HCT116 (cell line): ENCODE measurements around the gene CHD2.

ENCODE experiments used
- CEBPB ChIP-seq: IDR thresholded peaks from 2 replicates; pipeline ENCODE4 v1.6.1; 2012; ENCODE audit warnings: low read depth
- EGR1 ChIP-seq: IDR thresholded peaks from 2 replicates; pipeline ENCODE4 v1.6.1; 2012; ENCODE audit warnings: low read depth
- EZH2 ChIP-seq: fragments of 200-600 bp; sonication (generic); IDR thresholded peaks from 2 replicates; pipeline ENCODE4 v1.6.1; 2017; ENCODE audit warnings: antibody characterized with exemption, mixed run types
- EZH2phosphoT487 ChIP-seq: fragments of 200-600 bp; IDR thresholded peaks from 2 replicates; pipeline ENCODE4 v1.6.1; 2018; ENCODE audit warnings: antibody characterized with exemption, borderline replicate concordance
- JUND ChIP-seq: IDR thresholded peaks from 2 replicates; pipeline ENCODE4 v1.6.1; 2012
- POLR2A ChIP-seq: IDR thresholded peaks from 2 replicates; pipeline ENCODE4 v1.7.0; 2011; ENCODE audit warnings: borderline replicate concordance; ENCODE audit not compliant: insufficient read depth, insufficient read length; ENCODE audit errors: extremely low read depth
- POLR2AphosphoS5 ChIP-seq: IDR thresholded peaks from 2 replicates; pipeline ENCODE4 v1.6.1; 2011; ENCODE audit warnings: mild to moderate bottlenecking, low read depth, low read length, moderate library complexity
- SRF ChIP-seq: IDR thresholded peaks from 2 replicates; pipeline ENCODE4 v1.6.1; 2012; ENCODE audit warnings: low read depth
- TCF7L2 ChIP-seq: IDR thresholded peaks from 2 replicates; pipeline ENCODE4 v1.7.0; 2011; ENCODE audit warnings: borderline replicate concordance, inconsistent platforms; ENCODE audit not compliant: insufficient read depth, insufficient read length; ENCODE audit errors: extremely low read depth
- ZNF274 ChIP-seq: fragments of 200-500 bp; sonication (Bioruptor generic); IDR thresholded peaks from 2 replicates; pipeline ENCODE4 v1.6.1; 2014; ENCODE audit warnings: mild to moderate bottlenecking, low read depth, low read length, inconsistent platforms
- TF ChIP-seq, protein P1 (sequence below), 3 experiments: fragments of 200-600 bp in 1 of 3; sonication (generic) in 1 of 3; IDR thresholded peaks in 2 of 3; conservative IDR thresholded peaks in 1 of 3; 2 replicates each; pipeline ENCODE4 v1.5.1; 2012 to 2017; ENCODE audit warnings: low read depth in 2 of 3, low read length in 2 of 3, antibody characterized with exemption in 1 of 3, borderline replicate concordance in 1 of 3, control low read depth in 1 of 3, mild to moderate bottlenecking in 1 of 3, mixed read lengths in 1 of 3, mixed run types in 1 of 3, moderate library complexity in 1 of 3; ENCODE audit not compliant: insufficient read depth in 1 of 3
- TF ChIP-seq, protein P2 (sequence below): IDR thresholded peaks from 2 replicates; pipeline ENCODE4 v1.6.1; 2012
- TF ChIP-seq, protein P3 (sequence below): IDR thresholded peaks from 2 replicates; pipeline ENCODE4 v1.6.1; 2012; ENCODE audit warnings: low read depth
- TF ChIP-seq, protein P4 (sequence below): IDR thresholded peaks from 2 replicates; pipeline ENCODE4 v1.6.1; 2012

DNA sequence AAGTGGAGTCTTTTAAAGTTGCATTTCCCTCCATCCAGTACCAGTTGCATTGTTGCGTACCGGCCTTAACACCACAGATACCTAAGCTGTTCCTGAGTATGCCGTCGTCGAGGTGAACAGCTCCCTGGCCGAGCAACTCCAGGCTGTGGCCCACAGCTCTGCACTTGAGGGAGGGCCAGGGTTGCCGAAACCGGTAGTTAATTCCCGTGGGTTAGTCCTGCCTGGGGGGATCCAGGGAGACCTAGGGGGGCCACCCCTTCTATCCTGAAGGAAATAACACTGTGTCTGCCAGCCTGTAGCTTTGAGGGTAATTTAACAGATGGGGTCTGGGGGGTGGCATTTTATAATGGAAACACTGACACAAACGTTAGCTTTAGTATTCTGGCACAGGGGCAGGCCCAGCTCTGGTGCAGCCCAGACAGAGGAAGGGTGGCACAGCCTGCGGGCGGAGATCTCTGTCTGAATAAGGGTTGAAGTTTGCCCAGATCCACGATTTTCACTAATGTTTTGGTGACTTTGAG lies 128.0 kb downstream of the CHD2 start:
- no peak for TF ChIP-seq POLR2A
- TF ChIP-seq, protein P1, sequence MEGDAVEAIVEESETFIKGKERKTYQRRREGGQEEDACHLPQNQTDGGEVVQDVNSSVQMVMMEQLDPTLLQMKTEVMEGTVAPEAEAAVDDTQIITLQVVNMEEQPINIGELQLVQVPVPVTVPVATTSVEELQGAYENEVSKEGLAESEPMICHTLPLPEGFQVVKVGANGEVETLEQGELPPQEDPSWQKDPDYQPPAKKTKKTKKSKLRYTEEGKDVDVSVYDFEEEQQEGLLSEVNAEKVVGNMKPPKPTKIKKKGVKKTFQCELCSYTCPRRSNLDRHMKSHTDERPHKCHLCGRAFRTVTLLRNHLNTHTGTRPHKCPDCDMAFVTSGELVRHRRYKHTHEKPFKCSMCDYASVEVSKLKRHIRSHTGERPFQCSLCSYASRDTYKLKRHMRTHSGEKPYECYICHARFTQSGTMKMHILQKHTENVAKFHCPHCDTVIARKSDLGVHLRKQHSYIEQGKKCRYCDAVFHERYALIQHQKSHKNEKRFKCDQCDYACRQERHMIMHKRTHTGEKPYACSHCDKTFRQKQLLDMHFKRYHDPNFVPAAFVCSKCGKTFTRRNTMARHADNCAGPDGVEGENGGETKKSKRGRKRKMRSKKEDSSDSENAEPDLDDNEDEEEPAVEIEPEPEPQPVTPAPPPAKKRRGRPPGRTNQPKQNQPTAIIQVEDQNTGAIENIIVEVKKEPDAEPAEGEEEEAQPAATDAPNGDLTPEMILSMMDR (IDR thresholded peaks at IDR 0.05 in 2 of 3, conservative IDR thresholded peaks at IDR 0.05 in 1 of 3; ENCODE audit: borderline replicate concordance in 1 of 3, insufficient read depth in 1 of 3, low read depth in 2 of 3, low read length in 2 of 3): no peak
- TF ChIP-seq TCF7L2: no peak
- no peak for TF ChIP-seq EZH2
- no peak for TF ChIP-seq POLR2AphosphoS5
- no peak for TF ChIP-seq CEBPB
- no peak for TF ChIP-seq EGR1
- TF ChIP-seq, protein P2, sequence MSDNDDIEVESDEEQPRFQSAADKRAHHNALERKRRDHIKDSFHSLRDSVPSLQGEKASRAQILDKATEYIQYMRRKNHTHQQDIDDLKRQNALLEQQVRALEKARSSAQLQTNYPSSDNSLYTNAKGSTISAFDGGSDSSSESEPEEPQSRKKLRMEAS: no peak
- TF ChIP-seq EZH2phosphoT487: no peak
- no peak for TF ChIP-seq SRF
- TF ChIP-seq JUND: 0 out of 2 replicates have a peak, but pooled peaks have one; percentile 6
- TF ChIP-seq, protein P3, sequence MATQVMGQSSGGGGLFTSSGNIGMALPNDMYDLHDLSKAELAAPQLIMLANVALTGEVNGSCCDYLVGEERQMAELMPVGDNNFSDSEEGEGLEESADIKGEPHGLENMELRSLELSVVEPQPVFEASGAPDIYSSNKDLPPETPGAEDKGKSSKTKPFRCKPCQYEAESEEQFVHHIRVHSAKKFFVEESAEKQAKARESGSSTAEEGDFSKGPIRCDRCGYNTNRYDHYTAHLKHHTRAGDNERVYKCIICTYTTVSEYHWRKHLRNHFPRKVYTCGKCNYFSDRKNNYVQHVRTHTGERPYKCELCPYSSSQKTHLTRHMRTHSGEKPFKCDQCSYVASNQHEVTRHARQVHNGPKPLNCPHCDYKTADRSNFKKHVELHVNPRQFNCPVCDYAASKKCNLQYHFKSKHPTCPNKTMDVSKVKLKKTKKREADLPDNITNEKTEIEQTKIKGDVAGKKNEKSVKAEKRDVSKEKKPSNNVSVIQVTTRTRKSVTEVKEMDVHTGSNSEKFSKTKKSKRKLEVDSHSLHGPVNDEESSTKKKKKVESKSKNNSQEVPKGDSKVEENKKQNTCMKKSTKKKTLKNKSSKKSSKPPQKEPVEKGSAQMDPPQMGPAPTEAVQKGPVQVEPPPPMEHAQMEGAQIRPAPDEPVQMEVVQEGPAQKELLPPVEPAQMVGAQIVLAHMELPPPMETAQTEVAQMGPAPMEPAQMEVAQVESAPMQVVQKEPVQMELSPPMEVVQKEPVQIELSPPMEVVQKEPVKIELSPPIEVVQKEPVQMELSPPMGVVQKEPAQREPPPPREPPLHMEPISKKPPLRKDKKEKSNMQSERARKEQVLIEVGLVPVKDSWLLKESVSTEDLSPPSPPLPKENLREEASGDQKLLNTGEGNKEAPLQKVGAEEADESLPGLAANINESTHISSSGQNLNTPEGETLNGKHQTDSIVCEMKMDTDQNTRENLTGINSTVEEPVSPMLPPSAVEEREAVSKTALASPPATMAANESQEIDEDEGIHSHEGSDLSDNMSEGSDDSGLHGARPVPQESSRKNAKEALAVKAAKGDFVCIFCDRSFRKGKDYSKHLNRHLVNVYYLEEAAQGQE: no peak
- TF ChIP-seq, protein P4, sequence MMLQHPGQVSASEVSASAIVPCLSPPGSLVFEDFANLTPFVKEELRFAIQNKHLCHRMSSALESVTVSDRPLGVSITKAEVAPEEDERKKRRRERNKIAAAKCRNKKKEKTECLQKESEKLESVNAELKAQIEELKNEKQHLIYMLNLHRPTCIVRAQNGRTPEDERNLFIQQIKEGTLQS: no peak
- TF ChIP-seq ZNF274: no peak
